K562 (cell line): Measurements from ENCODE around the gene TBXAS1. TPM values are rescaled to one million over a fixed set of nuclear protein-coding genes. Genes with fewer than 3 reads are reported as not detected.
A peak's percentile ranks its signal among the peaks of the same experiment; 100 is the strongest.

ENCODE experiments used
- KLF16 ChIP-seq: IDR thresholded peaks from 2 replicates; pipeline ENCODE4 v1.6.1; 2016; ENCODE audit warnings: antibody characterized with exemption
- NFE2 ChIP-seq: IDR thresholded peaks from 2 replicates; pipeline ENCODE4 v1.6.1; 2014; ENCODE audit warnings: antibody characterized with exemption, low read depth
- NFE2L1 ChIP-seq: fragments of 450-650 bp; IDR thresholded peaks from 2 replicates; pipeline ENCODE4 v1.6.1; 2016; ENCODE audit warnings: missing genetic modification characterization, low read depth, mild to moderate bottlenecking, missing compliant biosample characterization, moderate library complexity, borderline replicate concordance
- TRIM24 ChIP-seq, 2 experiments: fragments of 450-650 bp; IDR thresholded peaks; 2 replicates each; pipeline ENCODE4 v1.6.1; 2016
- XRCC4 ChIP-seq: IDR thresholded peaks from one replicate; pipeline ENCODE4 v1.6.1; 2011; ENCODE audit not compliant: insufficient read depth, insufficient read length; ENCODE audit errors: extremely low read depth
- ZNF316 ChIP-seq: fragments of 450-650 bp; IDR thresholded peaks from 2 replicates; pipeline ENCODE4 v1.6.1; 2016
- polyA plus RNA-seq, 8 experiments: library from polyadenylated mRNA; depleted of rRNA in 4 of 8; stranded (reverse) in 5 of 8; unstranded in 3 of 8; fragments of >200 nt; fragmentation: Nextera tagmentation in 2 of 8; fragmentation: Illumina TruSeq in 1 of 8; extraction: Ambion mirVana in 2 of 8; extraction: Trizol in 1 of 8; gene quantifications; 2 replicates each; pipeline versions ENCODE4 v1.2.1 to v1.2.3, GENCODE V29; 2011 to 2014; ENCODE audit warnings: inconsistent platforms in 1 of 8, missing spikeins in 1 of 8
- total RNA-seq, 7 experiments: library from RNA; depleted of rRNA in 6 of 7; stranded (reverse); fragments of >200 nt in 6 of 7; fragmentation: Illumina TruSeq in 2 of 7; extraction: Trizol in 2 of 7; gene quantifications; 2 replicates each; pipeline versions ENCODE4 v1.2.1 to v1.2.3, GENCODE V29; 2011 to 2021; ENCODE audit warnings: low replicate concordance in 1 of 7
- TF ChIP-seq, protein P1 (sequence below), 2 experiments: fragments of 450-650 bp; formaldehyde crosslinking in 1 of 2; IDR thresholded peaks; 2 replicates each; pipeline versions ENCODE4 v1.4.0 to v1.6.1; 2014 to 2020; ENCODE audit warnings: mild to moderate bottlenecking in 2 of 2, borderline replicate concordance in 1 of 2, low read depth in 1 of 2
- TF ChIP-seq, protein P2 (sequence below): fragments of 450-650 bp; IDR thresholded peaks from 2 replicates; pipeline ENCODE4 v1.6.1; 2014; ENCODE audit warnings: low read depth, mild to moderate bottlenecking, moderate library complexity, borderline replicate concordance
- TF ChIP-seq, protein P3 (sequence below), 2 experiments: fragments of 450-650 bp in 1 of 2; sonication (generic) in 1 of 2; formaldehyde crosslinking in 1 of 2; IDR thresholded peaks in 1 of 2; conservative IDR thresholded peaks in 1 of 2; 2 replicates each; pipeline versions ENCODE4 v1.6.1 to v1.8.1; 2016 to 2023; ENCODE audit warnings: mild to moderate bottlenecking in 2 of 2, moderate library complexity in 2 of 2, inconsistent platforms in 1 of 2, missing genetic modification reagents in 1 of 2
- TF ChIP-seq, protein P4 (sequence below): sonication (generic); formaldehyde crosslinking; IDR thresholded peaks from 2 replicates; pipeline ENCODE4 v1.8.0; 2022; ENCODE audit warnings: missing genetic modification reagents, mild to moderate bottlenecking, moderate library complexity, borderline replicate concordance

TBXAS1 gene
- total and polyA plus RNA-seq, 9 of the 15 experiments (the other 6 are each of a cell fraction or from before 2014, with no cell fraction given), result 1.1 to 8.3 (median 1.9) TPM

DNA sequence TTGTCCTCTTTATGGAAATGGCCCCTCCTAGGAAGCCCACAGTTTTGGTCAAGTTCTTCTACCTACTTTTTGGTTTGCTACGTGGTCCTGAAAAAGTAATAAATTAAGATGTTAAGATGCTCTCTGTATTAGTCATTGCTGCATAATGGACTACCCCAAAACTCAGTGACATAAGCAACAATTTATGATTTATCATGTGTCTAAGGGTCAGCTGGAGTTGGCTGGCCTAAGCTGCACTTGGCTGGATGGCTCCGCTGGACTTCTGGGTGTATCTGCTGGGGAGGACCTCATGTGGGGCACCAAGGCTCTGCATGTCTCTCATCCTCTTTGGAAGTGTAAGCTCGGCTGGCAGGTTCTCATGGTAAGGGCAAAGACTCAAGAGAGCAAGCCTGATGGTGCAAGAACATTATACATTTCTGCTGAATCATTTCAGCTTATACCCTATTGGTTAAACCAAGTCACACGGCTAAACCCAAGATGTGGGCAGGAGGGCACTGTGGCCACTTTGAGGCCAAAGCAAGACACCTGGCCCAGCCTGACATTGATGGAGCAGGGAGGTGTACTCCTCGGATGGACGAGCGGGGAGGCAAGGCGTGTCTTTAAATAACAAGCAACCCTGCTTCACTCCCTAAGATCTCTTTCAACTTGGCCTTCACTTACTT is 47.7 kb downstream of the TBXAS1 start (continued):
- TF ChIP-seq, protein P1, sequence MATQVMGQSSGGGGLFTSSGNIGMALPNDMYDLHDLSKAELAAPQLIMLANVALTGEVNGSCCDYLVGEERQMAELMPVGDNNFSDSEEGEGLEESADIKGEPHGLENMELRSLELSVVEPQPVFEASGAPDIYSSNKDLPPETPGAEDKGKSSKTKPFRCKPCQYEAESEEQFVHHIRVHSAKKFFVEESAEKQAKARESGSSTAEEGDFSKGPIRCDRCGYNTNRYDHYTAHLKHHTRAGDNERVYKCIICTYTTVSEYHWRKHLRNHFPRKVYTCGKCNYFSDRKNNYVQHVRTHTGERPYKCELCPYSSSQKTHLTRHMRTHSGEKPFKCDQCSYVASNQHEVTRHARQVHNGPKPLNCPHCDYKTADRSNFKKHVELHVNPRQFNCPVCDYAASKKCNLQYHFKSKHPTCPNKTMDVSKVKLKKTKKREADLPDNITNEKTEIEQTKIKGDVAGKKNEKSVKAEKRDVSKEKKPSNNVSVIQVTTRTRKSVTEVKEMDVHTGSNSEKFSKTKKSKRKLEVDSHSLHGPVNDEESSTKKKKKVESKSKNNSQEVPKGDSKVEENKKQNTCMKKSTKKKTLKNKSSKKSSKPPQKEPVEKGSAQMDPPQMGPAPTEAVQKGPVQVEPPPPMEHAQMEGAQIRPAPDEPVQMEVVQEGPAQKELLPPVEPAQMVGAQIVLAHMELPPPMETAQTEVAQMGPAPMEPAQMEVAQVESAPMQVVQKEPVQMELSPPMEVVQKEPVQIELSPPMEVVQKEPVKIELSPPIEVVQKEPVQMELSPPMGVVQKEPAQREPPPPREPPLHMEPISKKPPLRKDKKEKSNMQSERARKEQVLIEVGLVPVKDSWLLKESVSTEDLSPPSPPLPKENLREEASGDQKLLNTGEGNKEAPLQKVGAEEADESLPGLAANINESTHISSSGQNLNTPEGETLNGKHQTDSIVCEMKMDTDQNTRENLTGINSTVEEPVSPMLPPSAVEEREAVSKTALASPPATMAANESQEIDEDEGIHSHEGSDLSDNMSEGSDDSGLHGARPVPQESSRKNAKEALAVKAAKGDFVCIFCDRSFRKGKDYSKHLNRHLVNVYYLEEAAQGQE (IDR thresholded peaks at IDR 0.05; ENCODE audit: borderline replicate concordance), result peak; percentile 87
- TF ChIP-seq, protein P1 (CRISPR knock-in tag; IDR thresholded peaks at IDR 0.05; ENCODE audit: low read depth), result no peak
- TF ChIP-seq NFE2L1 (tag) (peak; percentile 6; the same call in 1 of the 2 replicates), TRIM24 (IDR thresholded peaks at IDR 0.05) (peak in 1 of 2 experiments; percentile 35; a peak in 1 of 4 replicates), NFE2 (peak; percentile 48), XRCC4 (no peak), ZNF316 (peak; percentile 53), KLF16 (peak; percentile 66; the same call in 1 of the 2 replicates)
- TF ChIP-seq, protein P2, sequence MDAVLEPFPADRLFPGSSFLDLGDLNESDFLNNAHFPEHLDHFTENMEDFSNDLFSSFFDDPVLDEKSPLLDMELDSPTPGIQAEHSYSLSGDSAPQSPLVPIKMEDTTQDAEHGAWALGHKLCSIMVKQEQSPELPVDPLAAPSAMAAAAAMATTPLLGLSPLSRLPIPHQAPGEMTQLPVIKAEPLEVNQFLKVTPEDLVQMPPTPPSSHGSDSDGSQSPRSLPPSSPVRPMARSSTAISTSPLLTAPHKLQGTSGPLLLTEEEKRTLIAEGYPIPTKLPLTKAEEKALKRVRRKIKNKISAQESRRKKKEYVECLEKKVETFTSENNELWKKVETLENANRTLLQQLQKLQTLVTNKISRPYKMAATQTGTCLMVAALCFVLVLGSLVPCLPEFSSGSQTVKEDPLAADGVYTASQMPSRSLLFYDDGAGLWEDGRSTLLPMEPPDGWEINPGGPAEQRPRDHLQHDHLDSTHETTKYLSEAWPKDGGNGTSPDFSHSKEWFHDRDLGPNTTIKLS, result no peak
- TF ChIP-seq, protein P3, sequence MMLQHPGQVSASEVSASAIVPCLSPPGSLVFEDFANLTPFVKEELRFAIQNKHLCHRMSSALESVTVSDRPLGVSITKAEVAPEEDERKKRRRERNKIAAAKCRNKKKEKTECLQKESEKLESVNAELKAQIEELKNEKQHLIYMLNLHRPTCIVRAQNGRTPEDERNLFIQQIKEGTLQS (IDR thresholded peaks at IDR 0.05), result 0 out of 2 replicates have a peak, but pooled peaks have one; percentile 14
- TF ChIP-seq, protein P3 (CRISPR knock-in tag; conservative IDR thresholded peaks at IDR 0.05), result no peak
- TF ChIP-seq, protein P4, sequence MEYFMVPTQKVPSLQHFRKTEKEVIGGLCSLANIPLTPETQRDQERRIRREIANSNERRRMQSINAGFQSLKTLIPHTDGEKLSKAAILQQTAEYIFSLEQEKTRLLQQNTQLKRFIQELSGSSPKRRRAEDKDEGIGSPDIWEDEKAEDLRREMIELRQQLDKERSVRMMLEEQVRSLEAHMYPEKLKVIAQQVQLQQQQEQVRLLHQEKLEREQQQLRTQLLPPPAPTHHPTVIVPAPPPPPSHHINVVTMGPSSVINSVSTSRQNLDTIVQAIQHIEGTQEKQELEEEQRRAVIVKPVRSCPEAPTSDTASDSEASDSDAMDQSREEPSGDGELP (CRISPR knock-in tag), result peak; percentile 47; the same call in 1 of the 2 replicates
